Chondrocyte (in vitro differentiated cells): ENCODE results near the gene ATP2B2. TPM values are rescaled to one million over a fixed set of nuclear protein-coding genes. Genes with fewer than 3 reads are reported as not detected.

Experiments used
- DNase-seq: peaks from one replicate; pipeline ENCODE4 v3.0.0; 2021; ENCODE audit warnings: mixed read lengths, low spot score
- H3K27ac Mint-ChIP-seq: one replicate; pipeline ENCODE4 v1.8.0; 2021; ENCODE audit warnings: mild to moderate bottlenecking, moderate library complexity, mixed read lengths; ENCODE audit not compliant: unreplicated experiment
- H3K27me3 Mint-ChIP-seq: 2 replicates; pipeline ENCODE4 v1.8.0; 2021; ENCODE audit warnings: low read depth, mixed read lengths
- H3K36me3 Mint-ChIP-seq: 2 replicates; pipeline ENCODE4 v1.8.0; 2021; ENCODE audit warnings: low read depth, mixed read lengths
- H3K4me1 Mint-ChIP-seq: 2 replicates; pipeline ENCODE4 v1.8.0; 2021; ENCODE audit warnings: low read depth, mild to moderate bottlenecking, mixed read lengths
- H3K4me3 Mint-ChIP-seq: one replicate; pipeline ENCODE4 v1.8.0; 2021; ENCODE audit warnings: mild to moderate bottlenecking, moderate library complexity, mixed read lengths; ENCODE audit not compliant: unreplicated experiment
- H3K9me3 Mint-ChIP-seq: 2 replicates; pipeline ENCODE4 v1.8.0; 2021; ENCODE audit warnings: low read depth, mixed read lengths
- total RNA-seq: library from RNA; stranded (reverse); gene quantifications from 3 replicates; pipeline ENCODE4 v1.2.1, GENCODE V29; 2021
- TF ChIP-seq, protein P1 (sequence below): fragments of 200-600 bp; sonication (generic); IDR thresholded peaks from 2 replicates; pipeline ENCODE4 v1.5.0; 2021; ENCODE audit warnings: antibody characterized with exemption, mild to moderate bottlenecking, moderate library complexity

The ATP2B2 gene
- total RNA-seq, 1 donor from 2014 or later: 0.25 TPM

DNA sequence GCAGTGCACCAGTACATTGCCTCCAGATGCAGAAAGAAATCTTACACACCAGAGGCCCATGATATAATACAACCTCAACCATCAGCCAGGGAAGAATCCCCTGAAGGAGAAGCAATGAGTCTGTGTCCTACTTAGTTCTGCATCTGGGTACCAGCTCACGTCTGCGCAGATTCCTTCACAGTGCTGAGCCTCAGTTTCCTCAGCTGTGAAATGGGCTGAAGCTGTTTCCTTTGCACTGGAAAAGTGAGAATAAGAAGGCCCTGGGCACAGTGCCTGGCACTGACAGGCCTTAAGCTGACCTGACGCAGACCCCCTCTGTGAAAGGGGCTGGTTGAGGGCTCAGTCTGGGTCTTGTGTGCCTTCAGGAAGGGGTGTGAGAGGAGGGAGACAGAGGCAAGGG, 20.7 kb downstream of the ATP2B2 start:
- no peaks in the 10 kb centered on the region for H3K4me1 Mint-ChIP-seq
- H3K27me3 Mint-ChIP-seq: peaks cover 35% of the 10 kb centered on the region
- TF ChIP-seq, protein P1, sequence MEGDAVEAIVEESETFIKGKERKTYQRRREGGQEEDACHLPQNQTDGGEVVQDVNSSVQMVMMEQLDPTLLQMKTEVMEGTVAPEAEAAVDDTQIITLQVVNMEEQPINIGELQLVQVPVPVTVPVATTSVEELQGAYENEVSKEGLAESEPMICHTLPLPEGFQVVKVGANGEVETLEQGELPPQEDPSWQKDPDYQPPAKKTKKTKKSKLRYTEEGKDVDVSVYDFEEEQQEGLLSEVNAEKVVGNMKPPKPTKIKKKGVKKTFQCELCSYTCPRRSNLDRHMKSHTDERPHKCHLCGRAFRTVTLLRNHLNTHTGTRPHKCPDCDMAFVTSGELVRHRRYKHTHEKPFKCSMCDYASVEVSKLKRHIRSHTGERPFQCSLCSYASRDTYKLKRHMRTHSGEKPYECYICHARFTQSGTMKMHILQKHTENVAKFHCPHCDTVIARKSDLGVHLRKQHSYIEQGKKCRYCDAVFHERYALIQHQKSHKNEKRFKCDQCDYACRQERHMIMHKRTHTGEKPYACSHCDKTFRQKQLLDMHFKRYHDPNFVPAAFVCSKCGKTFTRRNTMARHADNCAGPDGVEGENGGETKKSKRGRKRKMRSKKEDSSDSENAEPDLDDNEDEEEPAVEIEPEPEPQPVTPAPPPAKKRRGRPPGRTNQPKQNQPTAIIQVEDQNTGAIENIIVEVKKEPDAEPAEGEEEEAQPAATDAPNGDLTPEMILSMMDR: no peak
- no peak for DNase-seq
- H3K36me3 Mint-ChIP-seq: peaks cover 4% of the 10 kb centered on the region
- no peaks in the 10 kb centered on the region for H3K9me3 Mint-ChIP-seq
- H3K27ac Mint-ChIP-seq: no peak overlapping the region
- H3K4me3 Mint-ChIP-seq: no peak overlapping the region

DNA sequence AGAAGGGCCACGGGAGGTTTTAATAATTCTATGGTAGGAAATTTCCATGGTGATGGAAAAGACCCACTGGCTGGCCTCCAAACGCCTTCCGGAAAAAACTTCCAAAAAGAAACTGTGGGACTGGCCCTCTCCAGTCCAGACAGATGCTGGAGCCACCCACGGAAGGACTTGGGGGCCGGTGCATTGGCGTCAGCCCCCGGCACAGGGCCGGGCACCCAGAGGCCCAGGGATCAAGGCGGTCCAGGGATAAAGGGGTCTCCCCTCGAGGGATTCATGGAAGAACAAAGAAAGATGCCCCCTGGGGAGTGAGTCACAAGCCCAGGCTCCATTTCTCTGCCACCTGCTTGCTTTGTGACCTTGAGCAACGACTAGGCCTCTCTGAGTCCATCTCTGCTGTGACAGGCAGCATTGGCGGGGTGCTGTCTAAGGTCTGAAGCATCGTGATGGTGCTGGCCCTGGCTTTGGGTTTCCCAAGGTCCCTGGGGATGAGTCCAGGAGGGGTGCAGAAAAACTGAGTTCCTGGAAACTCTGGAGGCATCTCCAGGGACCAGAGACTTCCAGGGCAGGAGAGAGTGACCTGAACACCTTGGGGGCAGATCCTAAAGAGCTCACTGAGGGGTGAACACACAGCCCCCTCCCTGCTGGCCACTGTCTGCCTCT, 21.6 kb downstream of the ATP2B2 start:
- H3K27ac Mint-ChIP-seq: no peak overlapping the region
- TF ChIP-seq, protein P1: no peak
- H3K36me3 Mint-ChIP-seq: peaks cover 4% of the 10 kb centered on the region
- H3K4me1 Mint-ChIP-seq: no peaks in the 10 kb centered on the region
- H3K27me3 Mint-ChIP-seq: peaks cover 27% of the 10 kb centered on the region
- DNase-seq: no peak
- H3K4me3 Mint-ChIP-seq: no peak overlapping the region
- H3K9me3 Mint-ChIP-seq: peaks cover 1% of the 10 kb centered on the region

DNA sequence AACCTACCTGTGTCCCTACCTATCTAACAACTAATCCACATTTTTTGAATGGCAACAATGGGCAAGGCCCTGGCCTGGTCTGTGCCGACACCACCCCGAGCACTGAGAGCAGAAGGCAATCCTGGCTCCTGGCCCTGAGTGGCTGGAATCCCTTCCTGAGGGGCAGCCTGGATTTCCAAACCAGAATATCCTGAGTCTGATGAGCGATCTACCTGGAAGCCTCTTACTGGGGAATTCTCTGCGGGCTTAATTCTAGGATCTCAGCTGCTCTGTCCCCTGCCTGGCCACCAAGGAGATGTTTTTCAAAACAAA, 22.1 kb downstream of the ATP2B2 start:
- no peaks in the 10 kb centered on the region for H3K4me1 Mint-ChIP-seq
- peaks cover 27% of the 10 kb centered on the region for H3K27me3 Mint-ChIP-seq
- no peak for DNase-seq
- H3K4me3 Mint-ChIP-seq: no peak overlapping the region
- H3K9me3 Mint-ChIP-seq: peaks cover 6% of the 10 kb centered on the region
- H3K27ac Mint-ChIP-seq: no peak overlapping the region
- TF ChIP-seq, protein P1: no peak
- peaks cover 8% of the 10 kb centered on the region for H3K36me3 Mint-ChIP-seq

DNA sequence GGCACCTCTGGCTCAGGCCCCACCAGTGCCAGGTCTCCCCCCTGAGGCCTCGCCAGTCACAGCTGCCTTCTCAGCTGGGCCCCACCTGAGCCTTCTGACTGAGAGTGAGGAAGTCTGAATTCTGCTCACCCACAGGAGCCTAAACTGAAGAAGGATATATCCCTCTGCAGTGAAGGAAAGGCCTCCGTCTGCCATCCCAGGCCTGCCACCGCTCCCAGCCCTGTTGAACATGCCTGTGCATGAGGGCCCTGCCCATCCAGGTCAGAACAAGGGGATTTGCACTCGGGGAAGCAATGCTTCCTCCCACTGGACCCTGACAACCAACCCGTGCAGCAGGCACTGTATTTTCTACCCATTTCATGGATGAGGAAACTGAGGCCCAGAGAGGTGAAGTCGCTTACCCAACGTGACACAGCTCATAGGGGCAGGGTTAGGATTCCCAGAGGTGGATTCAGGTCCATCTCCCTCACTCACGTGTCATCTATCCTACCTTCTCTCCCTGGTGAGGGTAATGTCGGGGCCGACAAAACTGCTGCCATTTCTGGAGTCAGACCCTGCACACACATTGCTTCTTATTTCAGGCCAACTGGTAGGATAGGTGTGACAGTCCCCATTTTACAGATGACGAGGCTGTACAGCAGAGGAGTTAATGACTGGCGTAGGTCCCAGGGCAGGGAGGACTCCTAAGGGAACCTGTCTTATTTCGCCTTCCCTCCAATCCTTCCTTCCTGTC, 22.6 kb downstream of the ATP2B2 start:
- H3K27me3 Mint-ChIP-seq: peaks cover 28% of the 10 kb centered on the region
- H3K36me3 Mint-ChIP-seq: peaks cover 7% of the 10 kb centered on the region
- peaks cover 8% of the 10 kb centered on the region for H3K9me3 Mint-ChIP-seq
- no peak overlapping the region for H3K4me3 Mint-ChIP-seq
- TF ChIP-seq, protein P1: no peak
- H3K27ac Mint-ChIP-seq: no peak overlapping the region
- no peaks in the 10 kb centered on the region for H3K4me1 Mint-ChIP-seq
- DNase-seq: no peak

DNA sequence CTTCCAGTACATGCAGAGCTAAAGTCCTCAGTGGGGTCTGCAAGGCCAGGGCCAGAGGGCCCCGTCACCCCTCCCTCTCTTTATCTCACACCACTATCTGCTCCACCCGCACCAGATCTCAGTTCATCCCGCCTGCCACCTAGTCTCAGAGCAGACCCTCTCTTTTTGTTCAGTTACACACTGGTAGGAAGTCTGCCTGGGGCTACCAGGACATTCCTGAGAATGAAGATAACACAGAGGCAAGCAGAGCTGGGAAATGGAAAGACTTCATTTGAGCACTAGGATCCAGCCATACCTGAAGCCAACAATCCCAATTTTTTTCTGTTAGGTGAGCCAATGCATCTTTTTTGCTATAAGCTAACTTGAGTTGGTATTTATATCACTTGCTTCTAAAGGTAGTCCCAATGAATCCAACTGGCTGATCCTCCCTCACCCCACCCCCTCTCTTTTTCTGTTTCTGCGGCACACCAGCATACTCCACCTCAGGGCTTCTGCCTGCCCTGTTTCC, 24.5 kb downstream of the ATP2B2 start:
- H3K4me3 Mint-ChIP-seq: no peak overlapping the region
- H3K27me3 Mint-ChIP-seq: peaks cover 26% of the 10 kb centered on the region
- peaks cover 8% of the 10 kb centered on the region for H3K9me3 Mint-ChIP-seq
- H3K36me3 Mint-ChIP-seq: peaks cover 3% of the 10 kb centered on the region
- TF ChIP-seq, protein P1: no peak
- no peaks in the 10 kb centered on the region for H3K4me1 Mint-ChIP-seq
- DNase-seq: peak; percentile 25
- no peak overlapping the region for H3K27ac Mint-ChIP-seq
